Parathyroid adenoma (tissue), 2 donors: ENCODE measurements around the gene SPSB1.

ENCODE experiments used
- H2AFZ ChIP-seq: fragments of 300-600 bp; sonication (generic); one replicate; pipeline ENCODE4 v1.7.0; 2017; ENCODE audit warnings: antibody characterized with exemption, mild to moderate bottlenecking
- H3K27ac ChIP-seq: fragments of 300-600 bp; sonication (generic); one replicate; pipeline ENCODE4 v1.7.0; 2017
- H3K27me3 ChIP-seq: fragments of 300-600 bp; sonication (generic); one replicate; pipeline ENCODE4 v1.7.0; 2017; ENCODE audit warnings: low read length; ENCODE audit not compliant: control insufficient read depth, insufficient read depth
- H3K36me3 ChIP-seq: fragments of 300-600 bp; sonication (generic); one replicate; pipeline ENCODE4 v1.7.0; 2017; ENCODE audit warnings: low read length; ENCODE audit not compliant: control insufficient read depth, insufficient read depth
- H3K4me1 ChIP-seq: fragments of 300-600 bp; sonication (generic); one replicate; pipeline ENCODE4 v1.7.0; 2017; ENCODE audit warnings: control low read depth
- H3K4me2 ChIP-seq: fragments of 300-600 bp; sonication (generic); one replicate; pipeline ENCODE4 v1.7.0; 2017; ENCODE audit warnings: low read length
- H3K4me3 ChIP-seq: fragments of 300-600 bp; sonication (generic); one replicate; pipeline ENCODE4 v1.7.0; 2017; ENCODE audit warnings: low read depth, low read length
- H3K79me2 ChIP-seq: fragments of 300-600 bp; sonication (generic); one replicate; pipeline ENCODE4 v1.7.0; 2017; ENCODE audit warnings: control low read depth
- H3K9ac ChIP-seq: fragments of 300-600 bp; sonication (generic); one replicate; pipeline ENCODE4 v1.7.0; 2017; ENCODE audit warnings: mild to moderate bottlenecking
- H3K9me3 ChIP-seq: fragments of 300-600 bp; sonication (generic); one replicate; pipeline ENCODE4 v1.7.0; 2017; ENCODE audit warnings: low read length; ENCODE audit not compliant: control insufficient read depth
- TF ChIP-seq, protein P1 (sequence below): fragments of 300-600 bp; sonication (generic); IDR thresholded peaks from one replicate; pipeline ENCODE4 v1.7.0; 2017; ENCODE audit warnings: antibody characterized with exemption, mild to moderate bottlenecking
- donor health status: primary hyperparathyroidism.

The SPSB1 gene

DNA sequence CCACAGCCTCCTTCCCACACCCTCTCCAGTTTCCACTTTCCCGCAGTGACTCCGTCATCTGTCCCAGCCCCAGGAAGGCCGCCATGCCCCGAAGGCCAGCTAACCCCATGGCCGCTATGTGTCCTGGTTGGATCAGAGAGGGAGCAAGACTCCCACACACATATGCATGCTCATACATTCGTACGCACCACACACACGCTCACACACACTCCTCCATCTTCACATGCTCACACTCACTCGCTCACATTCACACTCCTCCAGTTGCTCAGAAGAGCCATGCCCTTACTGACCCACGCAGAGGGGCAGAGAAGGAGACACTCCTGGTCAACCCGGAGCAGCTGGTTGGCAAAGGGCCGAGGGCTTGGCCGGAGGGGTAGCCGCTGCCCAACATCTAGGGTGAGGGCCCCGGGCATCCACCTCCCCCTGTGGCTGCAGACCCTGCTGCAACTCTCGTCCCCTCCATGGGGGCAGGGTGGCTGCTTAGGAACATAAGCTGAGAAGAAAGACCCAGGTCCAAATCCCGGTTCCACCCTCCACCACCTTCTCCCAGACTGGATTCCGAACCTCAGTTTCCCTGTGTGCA lies 124.3 kb downstream of the SPSB1 start:
- H3K4me1 ChIP-seq, result no peaks in the 10 kb centered on the region
- no peak overlapping the region for H3K27ac ChIP-seq
- no peaks in the 10 kb centered on the region for H3K36me3 ChIP-seq
- no peak overlapping the region for H2AFZ ChIP-seq
- H3K9ac ChIP-seq, result no peak overlapping the region
- H3K27me3 ChIP-seq, result no peaks in the 10 kb centered on the region
- no peaks in the 10 kb centered on the region for H3K9me3 ChIP-seq
- no peak overlapping the region for H3K4me3 ChIP-seq
- H3K4me2 ChIP-seq, result no peak overlapping the region
- TF ChIP-seq, protein P1, sequence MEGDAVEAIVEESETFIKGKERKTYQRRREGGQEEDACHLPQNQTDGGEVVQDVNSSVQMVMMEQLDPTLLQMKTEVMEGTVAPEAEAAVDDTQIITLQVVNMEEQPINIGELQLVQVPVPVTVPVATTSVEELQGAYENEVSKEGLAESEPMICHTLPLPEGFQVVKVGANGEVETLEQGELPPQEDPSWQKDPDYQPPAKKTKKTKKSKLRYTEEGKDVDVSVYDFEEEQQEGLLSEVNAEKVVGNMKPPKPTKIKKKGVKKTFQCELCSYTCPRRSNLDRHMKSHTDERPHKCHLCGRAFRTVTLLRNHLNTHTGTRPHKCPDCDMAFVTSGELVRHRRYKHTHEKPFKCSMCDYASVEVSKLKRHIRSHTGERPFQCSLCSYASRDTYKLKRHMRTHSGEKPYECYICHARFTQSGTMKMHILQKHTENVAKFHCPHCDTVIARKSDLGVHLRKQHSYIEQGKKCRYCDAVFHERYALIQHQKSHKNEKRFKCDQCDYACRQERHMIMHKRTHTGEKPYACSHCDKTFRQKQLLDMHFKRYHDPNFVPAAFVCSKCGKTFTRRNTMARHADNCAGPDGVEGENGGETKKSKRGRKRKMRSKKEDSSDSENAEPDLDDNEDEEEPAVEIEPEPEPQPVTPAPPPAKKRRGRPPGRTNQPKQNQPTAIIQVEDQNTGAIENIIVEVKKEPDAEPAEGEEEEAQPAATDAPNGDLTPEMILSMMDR, result no peak
- H3K79me2 ChIP-seq, result no peaks in the 10 kb centered on the region

DNA sequence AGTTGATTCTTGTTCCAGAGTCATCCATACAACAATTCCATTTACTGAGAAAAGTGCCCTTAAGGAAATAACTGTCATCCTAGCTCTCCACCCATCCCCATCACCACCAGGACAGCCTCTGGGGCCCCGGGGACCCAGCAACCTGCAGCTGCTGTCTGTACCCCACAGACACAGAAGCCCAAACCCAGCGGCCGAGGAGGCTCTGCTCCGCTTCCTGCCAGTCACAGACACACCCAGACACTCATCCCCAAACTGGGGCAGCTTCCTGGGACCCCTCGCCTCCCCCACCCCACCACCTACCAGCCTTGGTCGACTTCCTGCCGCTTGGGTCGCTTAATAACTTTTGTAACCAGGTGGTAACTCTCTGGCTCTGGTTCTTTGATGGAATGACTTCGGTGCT lies 125.0 kb downstream of the SPSB1 start:
- Histone ChIP-seq H3K4me3 (no peak overlapping the region), H3K36me3 (no peaks in the 10 kb centered on the region), H3K27me3 (no peaks in the 10 kb centered on the region), H3K4me2 (no peak overlapping the region), H2AFZ (no peak overlapping the region), H3K79me2 (no peaks in the 10 kb centered on the region), H3K27ac (no peak overlapping the region), H3K9ac (no peak overlapping the region), H3K9me3 (no peaks in the 10 kb centered on the region), H3K4me1 (no peaks in the 10 kb centered on the region)
- TF ChIP-seq, protein P1, result no peak

DNA sequence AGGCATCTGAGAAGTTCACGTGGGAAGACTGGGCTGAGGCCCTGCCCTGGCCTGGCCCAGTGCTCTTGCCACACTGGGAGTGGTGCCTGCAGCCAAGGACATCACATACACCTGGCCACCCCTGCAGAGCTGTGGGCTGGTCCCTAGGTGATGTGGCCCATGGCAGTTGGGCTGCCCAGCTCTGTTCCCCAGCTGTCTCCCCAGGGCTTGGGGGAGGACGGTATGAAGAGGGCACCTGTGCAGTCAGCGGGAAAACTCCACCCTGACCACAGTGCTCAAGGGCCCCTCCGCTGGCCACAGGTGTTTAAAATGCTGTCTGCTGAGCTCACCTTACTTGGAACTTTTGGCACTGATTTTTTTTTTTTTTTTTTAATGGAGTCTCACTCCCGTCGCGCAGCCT lies 126.2 kb downstream of the SPSB1 start:
- H3K4me1 ChIP-seq, result no peaks in the 10 kb centered on the region
- H2AFZ ChIP-seq, result no peak overlapping the region
- H3K4me2 ChIP-seq, result no peak overlapping the region
- no peak overlapping the region for H3K4me3 ChIP-seq
- H3K9ac ChIP-seq, result no peak overlapping the region
- H3K27me3 ChIP-seq, result no peaks in the 10 kb centered on the region
- H3K36me3 ChIP-seq, result no peaks in the 10 kb centered on the region
- H3K27ac ChIP-seq, result no peak overlapping the region
- H3K79me2 ChIP-seq, result no peaks in the 10 kb centered on the region
- H3K9me3 ChIP-seq, result no peaks in the 10 kb centered on the region
- TF ChIP-seq, protein P1, result no peak
